ENCODE data around the gene TTLL11. TPM values are rescaled to one million over a fixed set of nuclear protein-coding genes. Genes with fewer than 3 reads are reported as not detected.
A peak's percentile ranks its signal among the peaks of the same experiment; 100 is the strongest.
"Not testable (repeated sequence)": the region's sequence is repeated elsewhere in the genome, so short reads cannot be mapped to it uniquely, and the experiment has no call there.

TTLL11 gene
- polyA plus RNA-seq, 4 donors = 6.6 to 9.3 (median 7.9) TPM

DNA sequence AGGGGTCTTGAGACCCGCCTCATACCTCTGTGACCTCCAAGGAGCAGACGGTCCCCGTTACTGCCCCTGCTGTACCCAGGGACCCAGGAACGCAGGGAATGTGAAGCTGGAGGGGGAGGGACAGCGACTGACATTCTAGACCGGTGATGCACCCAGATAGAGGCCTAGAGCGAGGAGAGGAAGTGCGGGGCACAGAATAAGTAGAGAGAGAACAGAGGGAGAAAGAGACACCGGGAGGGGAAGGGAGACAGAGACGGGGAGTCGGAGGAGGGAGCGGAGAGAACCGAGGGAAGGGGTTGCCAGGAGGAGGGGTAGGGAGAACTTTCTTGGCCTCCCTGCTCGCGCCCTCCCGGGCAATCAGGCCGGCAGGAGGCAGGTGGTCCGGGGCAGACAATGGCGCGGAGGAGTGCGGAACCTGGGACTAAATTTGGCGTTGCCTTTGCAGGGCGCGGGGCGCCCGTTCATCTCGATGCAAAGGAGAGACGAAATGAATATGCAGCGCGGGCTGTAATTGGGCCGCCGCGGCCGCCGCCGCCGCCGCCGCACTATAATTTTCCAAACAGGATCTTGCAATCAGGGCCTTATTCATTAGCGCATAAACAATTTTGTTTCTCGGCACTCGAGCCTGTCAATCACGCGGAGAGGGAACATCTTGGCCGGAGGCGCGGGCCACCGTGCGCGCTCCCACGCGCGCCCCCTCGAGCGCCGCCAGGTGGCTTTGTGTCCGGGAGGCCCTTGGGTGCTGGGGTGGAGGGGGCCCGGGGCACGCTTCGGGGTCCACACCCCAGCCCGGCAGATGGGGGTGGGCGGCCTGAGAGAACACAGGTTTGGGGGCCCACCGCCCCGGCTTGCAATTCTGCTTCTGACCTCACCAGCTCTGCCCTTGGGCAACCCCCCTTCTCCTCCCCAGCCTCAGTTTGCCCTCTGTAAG, 33.5 kb upstream of the TTLL11 start:
- no peak for DNase-seq (ENCODE audit: low read depth in 4 of 4, low spot score in 3 of 4)

DNA sequence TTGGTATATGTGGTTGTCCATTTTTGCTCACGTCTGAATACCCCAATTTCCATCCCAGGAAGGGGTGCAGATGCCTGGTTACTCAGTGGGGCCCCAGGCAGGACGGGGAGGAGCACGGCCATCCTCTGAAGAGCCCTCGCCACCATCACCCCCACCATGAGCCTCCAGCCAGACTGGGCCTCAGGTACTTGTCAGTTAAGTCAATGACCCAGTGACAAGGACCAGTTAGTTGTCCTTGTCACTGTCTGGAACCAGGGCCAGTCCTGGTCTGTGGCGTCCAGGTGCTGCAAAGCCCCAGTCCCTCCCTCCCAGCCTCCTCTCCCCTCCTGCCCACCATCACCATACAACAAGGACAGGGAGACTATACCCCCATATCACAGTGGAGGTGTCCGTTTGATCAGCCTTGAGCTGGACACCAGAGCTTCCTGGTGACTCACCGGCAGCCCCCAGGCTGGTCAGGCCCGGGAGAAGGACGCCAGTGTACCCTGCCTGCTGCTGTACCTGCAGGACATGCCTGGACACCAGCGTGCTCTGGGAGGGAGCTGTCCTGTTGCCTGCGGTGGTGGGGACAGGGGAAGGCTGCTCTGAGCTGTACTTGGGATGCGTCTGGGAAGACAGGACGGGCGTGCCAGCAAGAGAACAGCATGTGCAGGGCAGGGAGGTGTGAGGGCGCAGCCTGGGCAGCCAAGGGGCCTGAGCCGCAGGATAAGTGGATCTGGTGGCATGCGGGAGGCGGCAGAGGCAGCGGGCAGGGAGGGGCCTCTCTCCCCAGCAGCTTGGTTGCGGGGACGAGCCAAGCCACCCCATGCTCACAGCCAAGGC, 32.6 kb upstream of the TTLL11 start:
- DNase-seq (ENCODE audit: low read depth in 4 of 4, low spot score in 3 of 4) = no peak

DNA sequence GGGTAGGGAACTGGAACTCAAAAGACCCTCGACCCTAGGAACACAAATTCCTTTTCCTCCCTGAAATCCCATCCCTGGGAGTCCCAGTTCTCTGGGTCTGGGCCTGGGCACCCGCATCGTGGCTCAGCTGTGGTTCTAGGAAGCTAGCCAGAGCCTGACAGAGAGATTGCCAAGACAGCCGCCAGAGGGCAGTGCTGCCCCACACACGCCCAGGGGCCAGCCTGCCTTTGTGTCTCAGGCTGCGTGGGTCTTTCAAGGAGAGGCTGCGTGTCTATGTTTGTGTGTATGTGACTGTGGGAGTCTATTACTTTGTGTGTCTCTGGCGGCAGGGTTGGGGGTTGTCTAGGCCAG, 32.0 kb upstream of the TTLL11 start:
- peak in 3 of 4 donors; percentile 39 to 44 (median 43) for DNase-seq (ENCODE audit: low read depth in 4 of 4, low spot score in 3 of 4)

DNA sequence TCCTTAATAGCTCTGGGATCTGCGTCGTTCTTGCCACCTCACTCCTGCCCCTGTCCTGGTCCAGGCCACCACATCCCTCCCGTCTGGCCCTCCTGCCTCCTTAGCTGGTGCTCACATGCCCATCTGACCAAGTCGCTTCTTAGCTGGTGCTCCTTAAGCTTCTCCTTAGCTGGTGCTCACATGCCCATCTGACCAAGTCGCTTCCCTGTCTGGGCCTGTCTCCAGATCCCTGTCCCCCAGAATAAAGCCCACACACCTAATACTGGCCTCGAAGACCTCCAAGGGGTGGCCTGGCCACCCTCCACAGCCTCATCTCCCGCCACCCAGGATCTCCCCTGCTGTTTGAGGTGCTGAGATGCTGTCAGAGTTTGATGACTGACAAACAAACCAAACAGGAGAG, 31.4 kb upstream of the TTLL11 start:
- no peak for DNase-seq (ENCODE audit: low read depth in 4 of 4, low spot score in 3 of 4)

DNA sequence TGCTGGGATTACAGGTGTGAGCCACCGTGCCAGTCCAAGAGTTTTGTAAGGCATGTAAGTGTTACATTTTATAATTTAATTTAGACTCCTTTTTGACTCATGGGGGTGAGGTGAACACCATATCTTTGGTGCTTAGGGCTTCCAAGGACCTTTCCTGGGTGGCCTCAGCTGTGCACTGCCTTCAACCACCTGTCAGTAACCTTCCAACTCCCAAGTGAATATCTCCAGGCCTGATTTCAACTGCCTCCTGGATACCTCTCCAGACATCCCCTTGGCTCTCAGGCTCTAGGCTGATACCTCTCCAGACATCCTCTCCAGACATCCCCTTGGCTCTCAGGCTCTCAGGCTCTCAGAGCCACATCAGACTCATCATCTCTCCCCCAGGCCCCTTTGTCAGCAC, 30.9 kb upstream of the TTLL11 start:
- DNase-seq (ENCODE audit: low read depth in 4 of 4, low spot score in 3 of 4) = no peak

DNA sequence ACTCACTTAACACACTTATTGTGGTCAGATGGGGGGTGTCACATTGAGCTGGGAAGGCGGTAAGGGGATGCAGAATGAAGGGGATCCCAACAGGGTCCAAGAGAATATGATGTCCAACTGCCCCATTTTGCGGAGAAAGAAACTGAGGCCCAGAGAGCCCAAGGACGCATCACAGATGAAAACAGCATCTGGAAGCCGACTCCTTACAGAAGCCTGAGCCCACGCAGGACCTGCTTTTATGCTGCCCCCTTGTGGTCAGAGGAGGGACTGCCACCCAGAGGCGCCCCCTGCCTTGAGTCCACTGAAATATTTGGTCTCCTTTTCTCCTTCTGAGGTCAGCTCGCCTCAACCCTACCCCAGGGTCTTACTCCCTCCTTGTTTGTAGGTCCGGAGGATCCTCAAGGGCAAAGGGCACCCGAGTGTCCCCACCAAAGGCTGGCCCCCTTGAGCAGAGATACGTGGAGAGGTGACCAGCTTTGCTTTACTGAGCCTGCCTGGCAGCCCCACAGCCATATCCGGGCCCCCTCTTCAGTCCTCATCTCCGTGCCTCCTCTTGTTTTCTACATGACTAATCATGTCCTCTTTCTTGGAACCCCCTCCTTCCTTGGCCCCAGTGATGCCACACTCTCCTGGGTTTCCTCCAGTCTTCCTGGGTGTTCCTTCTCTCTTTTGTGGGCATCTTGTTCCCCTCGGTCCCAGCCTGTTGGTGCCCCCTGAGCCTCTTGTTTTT, 30.0 kb upstream of the TTLL11 start:
- peak in 1 of 4 donors; percentile 40 for DNase-seq (ENCODE audit: low read depth in 4 of 4, low spot score in 3 of 4)

DNA sequence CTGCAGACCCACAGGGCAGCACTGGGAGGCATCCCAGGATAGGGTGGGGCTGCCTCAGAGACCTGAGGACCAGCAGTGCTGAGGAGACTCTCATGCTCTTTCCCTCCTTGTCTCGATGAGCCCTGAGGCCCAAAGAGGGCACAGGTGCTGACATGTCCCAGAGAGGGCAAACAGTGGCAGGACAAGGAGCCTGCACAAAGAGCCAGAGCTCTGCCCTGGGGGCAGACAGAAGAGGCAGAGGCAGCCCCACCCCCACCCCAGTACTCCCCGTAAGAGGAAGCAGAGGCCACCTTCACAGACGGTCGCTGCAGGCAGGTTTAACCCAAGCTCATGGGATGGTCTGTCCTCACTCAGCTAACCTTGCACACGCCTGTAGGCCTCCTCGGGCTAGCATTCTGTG, 29.4 kb upstream of the TTLL11 start:
- no peak for DNase-seq (ENCODE audit: low read depth in 4 of 4, low spot score in 3 of 4)

DNA sequence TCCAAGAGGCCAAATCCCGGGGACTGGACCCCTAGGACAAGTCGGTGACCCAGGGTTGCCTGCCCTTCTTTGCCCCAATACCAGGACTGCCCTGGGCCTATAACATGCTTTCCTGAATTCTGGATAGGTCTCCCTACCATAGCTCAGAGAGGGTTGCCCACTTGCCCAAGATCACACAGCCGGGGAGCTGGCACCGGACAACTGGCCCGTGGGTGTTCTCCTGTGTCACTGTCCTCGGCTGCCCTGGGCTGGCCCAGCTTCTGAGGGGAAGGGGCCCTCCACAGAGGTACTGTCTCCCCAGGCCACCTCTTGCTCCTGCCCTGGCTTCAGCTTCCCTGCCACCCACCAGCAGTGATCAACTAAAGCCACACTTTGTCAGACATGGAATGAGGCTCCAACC, 28.8 kb upstream of the TTLL11 start:
- DNase-seq (ENCODE audit: low read depth in 4 of 4, low spot score in 3 of 4) = no peak

DNA sequence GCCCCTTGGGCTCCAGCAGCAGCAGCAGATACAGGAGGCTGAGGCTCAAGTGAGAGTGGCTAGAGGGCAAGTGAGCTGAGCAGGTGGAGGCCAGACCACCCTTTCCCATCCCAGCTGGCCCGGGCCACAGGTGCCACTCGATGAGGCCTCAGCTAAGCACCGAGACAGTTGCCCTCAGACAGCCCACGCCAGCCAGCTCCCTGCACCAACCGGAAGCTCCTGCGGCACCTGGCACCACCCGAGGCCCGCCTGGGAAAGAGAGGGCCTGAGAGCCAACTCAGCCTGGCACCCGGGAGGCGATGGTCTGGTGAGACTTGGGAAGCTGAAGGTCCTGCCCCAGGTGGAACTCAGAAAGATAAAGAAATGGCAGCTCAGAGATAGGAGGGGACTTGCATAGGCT, 28.3 kb upstream of the TTLL11 start:
- DNase-seq (ENCODE audit: low read depth in 4 of 4, low spot score in 3 of 4) = no peak

DNA sequence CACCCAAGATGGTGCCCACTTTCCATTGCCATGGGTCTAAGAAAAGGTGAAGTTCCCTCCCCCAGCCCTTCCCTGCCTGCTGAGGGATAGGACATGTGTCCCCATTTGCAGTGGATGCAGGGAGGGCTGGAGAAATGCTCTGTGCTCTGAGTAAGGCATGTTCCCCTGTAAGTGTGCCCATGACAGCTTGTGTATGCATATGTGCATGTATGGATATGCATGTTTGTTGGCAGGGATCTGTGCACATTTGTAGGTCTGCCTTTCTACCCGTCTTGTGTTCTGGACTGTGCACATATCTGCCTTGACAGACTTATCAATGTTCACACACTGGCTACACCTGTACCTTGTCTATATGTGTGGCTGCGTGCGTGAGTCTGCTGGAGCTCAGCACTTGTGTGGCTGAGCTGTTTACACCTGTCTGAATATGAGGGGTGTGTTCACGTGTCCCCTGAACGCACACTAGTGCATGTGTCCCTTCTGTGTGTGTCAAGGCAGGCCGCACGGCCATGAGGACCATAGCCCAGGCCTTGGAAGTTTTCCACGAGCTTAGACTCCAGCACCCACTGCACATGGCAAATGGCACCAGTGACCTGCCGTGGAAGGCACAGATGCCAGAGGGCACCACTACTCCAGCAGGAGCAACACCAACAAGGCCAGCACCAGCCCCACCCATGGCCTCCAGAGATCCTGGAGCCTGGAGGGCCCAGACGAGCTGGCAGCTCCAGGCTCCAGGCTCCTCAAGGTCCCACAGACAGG, 27.4 kb upstream of the TTLL11 start:
- no peak for DNase-seq (ENCODE audit: low read depth in 4 of 4, low spot score in 3 of 4)

DNA sequence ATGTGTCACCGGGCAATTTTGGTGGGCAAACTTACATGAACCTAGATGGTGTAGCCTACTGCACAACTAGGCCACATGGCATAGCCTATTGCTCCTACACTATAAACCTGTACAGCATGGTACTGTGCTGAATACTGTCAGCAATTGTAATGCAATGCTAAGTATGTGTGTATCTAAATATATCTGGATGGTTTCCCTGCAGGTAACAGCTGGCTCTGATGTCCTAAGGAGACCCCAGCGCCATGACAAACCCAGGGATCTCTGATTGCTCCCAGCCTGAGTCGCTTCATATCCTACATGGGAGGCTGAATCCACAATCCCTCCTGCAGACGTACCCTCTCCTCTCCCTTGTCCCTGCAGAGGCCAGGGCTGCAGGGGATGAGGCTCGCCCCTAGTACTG, 26.6 kb upstream of the TTLL11 start:
- no peak for DNase-seq (ENCODE audit: low read depth in 4 of 4, low spot score in 3 of 4)

DNA sequence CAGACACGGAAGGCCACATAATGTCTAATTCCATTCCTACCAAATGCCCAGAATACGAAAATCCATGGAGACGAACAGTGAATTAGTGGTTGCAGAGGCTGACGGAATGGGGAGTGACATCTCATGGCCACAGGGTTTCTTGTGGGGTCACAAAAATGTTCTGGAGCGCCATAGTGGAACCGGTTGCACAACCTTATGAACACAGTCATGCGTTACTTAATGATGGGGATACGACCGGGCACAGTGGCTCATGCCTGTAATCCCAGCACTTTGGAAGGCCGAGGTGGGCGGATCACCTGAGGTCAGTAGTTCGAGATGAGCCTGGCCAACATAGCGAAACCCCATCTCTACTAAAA, 26.0 kb upstream of the TTLL11 start:
- no peak for DNase-seq (ENCODE audit: low read depth in 4 of 4, low spot score in 3 of 4)

DNA sequence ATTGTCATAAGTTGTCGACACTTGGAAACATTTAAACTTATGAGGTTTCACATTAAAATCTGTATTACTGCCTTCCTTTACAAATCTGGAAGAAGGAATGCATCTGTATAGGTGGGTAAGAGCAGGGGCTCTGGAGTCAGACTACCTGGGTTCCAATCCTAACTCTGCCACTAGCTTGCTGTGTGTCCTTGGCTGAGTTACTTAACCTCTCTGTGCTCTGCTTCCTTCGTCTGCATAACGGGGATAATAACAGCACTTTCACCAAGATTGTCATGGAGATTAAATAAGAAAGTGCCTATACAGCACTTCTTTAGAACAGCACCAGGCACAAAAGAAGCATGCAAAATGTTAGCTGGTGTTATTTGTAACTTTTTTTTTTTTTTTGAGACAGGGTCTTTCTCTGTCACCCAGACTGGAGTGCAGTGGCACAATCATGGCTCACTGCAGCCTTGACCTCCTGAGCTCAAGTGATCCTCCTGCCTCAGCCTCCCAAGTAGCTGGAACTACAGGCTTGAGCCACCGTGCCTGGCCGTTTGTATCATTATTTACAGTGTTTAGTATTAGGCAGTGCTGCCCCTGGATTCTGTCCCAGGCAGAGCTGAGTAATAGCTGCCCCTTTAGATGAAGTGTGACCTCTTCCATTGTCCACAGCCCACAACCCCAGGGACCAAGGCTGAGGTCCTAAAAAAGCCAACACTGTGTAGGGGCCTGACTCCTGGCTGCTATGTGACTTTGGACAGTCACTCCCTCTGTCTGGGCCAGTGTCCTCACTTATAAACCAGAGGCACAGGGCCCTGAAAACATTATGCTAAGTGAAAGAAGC, 25.4 kb upstream of the TTLL11 start:
- no peak for DNase-seq (ENCODE audit: low read depth in 4 of 4, low spot score in 3 of 4)

DNA sequence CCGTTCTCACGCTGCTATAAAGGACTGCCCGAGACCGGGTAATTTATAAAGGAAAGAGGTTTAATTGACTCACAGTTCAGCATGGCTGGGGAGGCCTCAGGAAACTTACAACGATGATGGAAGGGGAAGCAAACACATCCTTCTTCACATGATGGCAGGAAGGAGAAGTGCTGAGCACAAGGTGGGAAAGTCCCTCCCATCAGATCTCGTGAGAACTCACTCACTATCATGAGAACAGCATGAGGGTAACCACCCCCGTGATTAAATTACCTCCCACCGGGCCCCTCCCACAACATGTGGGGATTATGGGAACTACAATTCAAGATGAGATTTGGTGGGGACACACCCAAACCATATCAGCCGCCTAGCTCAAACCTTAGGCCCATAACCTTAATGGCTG, 24.1 kb upstream of the TTLL11 start:
- DNase-seq (ENCODE audit: low read depth in 4 of 4, low spot score in 3 of 4) = not testable (repeated sequence)

DNA sequence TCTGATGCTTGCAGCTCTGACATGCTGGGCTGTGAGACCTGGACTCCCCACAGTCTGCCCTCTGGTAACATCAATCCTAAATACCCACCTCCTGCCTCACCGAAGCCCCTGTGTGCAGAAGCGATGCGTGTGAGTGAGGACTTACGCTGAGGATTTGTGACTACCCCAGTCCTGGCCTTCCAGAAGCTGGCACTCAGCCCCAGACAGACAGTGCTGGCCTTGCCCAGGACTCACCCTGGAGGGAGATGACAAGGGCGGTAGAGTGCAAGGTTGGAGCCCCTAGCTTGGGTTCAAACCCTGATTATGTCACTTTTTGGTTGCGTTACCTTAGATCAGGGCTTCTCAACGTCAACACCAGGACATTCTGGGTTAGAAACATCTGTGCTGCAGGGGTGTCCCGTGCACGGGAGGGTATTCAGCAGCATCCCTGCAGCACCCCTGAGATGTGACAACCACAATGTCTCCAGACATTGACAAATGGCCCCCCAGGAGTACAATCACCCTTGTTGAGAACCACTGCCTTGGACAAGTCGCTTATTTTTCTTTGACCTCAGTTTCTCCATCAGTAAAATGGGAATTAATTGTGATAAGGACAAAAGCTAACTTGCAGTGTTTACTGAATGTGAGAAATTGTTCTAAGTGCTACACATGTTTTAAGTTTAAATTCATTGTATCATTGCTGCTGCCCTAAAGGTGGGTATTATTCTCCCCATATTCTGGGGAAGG, 23.5 kb upstream of the TTLL11 start:
- no peak for DNase-seq (ENCODE audit: low read depth in 4 of 4, low spot score in 3 of 4)

DNA sequence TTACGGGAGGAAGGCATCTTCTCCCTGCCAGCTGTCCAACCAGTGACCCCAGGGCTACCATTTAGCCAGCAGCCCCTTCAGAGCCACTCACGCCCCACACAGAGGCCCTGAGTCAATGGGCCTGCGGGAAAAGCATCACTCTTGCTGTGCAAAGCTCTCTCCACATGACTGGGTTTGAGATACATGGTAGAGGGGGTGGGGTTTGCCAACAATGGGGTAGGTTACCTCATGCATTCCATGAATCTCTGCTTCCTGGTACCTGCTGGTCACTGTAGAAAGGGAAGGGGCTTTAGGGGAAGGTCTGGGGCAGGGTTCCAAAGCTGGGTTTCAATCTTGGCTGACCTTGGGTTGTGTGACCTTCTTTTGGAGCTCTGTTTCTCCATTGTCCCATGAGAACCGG, 22.9 kb upstream of the TTLL11 start:
- no peak for DNase-seq (ENCODE audit: low read depth in 4 of 4, low spot score in 3 of 4)

DNA sequence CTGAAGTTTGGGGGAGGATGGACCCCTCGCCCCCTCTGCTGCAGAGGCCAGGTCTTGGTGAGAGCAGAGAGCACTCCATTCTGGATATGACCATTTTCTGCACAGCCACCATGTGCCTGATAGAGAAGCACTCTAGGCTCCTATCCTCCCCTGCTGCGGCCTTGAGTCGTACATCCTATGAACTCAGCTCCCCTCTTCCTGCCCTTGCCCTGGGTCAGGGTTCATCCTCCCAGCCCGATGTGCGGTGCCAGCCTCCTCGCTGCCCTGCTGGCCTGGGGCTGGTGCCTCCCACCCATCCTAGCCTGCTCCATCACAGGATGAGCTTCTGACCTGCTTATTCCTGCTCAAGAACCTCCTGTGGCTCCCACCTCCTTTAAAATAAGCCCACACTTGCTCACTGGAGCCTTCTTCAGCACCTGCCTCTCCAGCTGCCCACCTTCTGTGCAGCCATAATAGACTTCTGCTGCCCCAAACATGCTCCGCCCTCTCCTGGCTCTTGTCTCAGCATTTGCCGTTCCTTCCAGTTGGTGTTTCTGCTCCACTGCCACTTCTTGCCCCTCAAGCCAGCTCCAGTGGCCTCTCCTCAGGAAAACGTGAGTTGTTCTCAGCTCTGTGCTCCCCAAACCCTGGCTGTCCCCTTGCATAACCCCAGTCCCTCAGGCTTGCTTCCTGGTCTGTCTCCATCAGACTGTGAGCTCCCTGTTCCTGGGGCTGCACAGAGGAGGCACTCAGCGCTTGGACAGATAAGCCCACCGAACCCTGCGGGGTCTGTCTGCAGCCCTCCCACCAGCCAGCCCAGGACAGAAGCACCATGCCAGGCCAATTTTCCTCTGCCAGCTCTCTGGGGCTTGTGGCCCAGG, 22.3 kb upstream of the TTLL11 start:
- DNase-seq (ENCODE audit: low read depth in 4 of 4, low spot score in 3 of 4) = no peak

DNA sequence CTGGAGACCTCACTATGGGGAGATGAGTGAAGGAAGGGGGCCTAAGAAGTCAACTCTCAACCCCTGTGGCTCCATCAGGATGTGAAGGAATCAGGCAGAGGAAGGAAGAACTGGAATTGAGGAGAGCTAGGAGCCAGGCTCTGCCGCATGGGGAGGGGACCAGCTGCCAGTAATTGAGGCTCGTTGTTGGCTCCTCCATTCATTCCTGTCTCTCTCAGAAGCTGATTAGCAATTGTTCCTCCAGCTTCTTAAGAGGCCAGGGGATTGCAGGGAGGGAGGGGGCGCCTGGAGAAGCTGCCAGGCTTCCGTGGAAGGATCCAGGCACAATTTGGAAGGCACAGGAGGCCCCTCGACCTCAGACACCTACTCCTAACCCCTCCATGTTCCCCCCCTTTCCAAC, 20.5 kb upstream of the TTLL11 start:
- no peak for DNase-seq (ENCODE audit: low read depth in 4 of 4, low spot score in 3 of 4)

All from left renal pelvis (tissue), 4 donors.